Nucleus accumbens (tissue), 56 donors: ENCODE measurements around the gene MKI67.

Experiments used
- DNase-seq, 56 donors: peaks; one replicate each; lab custom pipeline; 2025; lab: John Stamatoyannopoulos, UW

The MKI67 gene

GRCh38 chr10:128056303-128057050 lies 69.7 kb downstream of the MKI67 start:
- DNase-seq: no peak

GRCh38 chr10:128055061-128055868 lies 71.0 kb downstream of the MKI67 start:
- DNase-seq: no peak

DNA sequence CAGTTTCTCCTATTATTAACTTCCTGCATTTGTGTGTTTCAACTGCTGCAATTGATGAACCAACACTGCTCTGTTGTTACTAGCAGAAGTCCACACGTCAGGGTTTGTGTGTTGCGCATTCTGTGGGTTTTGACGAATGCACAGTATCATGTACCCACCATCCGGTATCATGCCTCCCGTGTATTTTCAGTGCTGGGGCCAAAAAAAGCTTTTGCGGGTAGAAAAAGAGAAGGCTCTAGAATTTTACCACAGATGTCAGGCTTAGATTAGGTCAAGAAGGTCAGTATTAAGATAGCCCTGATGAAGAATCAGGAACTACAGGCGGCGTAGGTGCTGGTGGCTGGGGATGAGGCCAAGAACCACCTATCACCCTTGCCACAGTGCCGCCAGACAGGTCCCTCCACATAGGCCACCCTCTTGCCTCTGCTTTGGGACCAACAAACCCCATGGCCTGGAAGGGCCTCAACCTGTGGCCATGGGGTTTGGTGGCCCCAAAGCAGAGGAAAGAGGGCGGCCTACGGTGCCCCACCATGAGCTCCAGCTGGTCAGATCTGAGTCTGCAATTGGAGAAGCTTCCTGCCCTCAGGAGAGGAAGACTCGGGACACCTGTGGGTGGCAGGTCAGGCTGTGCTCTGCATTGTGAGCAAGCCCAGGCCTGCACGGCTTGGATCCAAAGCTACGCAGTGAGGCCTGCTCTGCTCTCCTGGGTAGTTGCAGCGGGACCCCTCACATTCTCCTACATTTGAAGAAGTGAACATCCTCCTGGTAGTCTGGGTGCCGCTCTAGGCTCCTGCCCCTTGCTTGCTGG lies 71.9 kb downstream of the MKI67 start:
- no peak for DNase-seq

- no peak for DNase-seq
Observed at GRCh38 chr10:128053356-128053755, 72.9 kb downstream of the MKI67 start.

- no peak for DNase-seq
Observed at GRCh38 chr10:128052696-128053095, 73.5 kb downstream of the MKI67 start.

- no peak for DNase-seq
Observed at GRCh38 chr10:128051548-128051947, 74.7 kb downstream of the MKI67 start.

- DNase-seq: peak in 1 of 56 donors; percentile 20
Observed at GRCh38 chr10:128050936-128051335, 75.3 kb downstream of the MKI67 start.

- DNase-seq: no peak
Observed at GRCh38 chr10:128050121-128050516, 76.1 kb downstream of the MKI67 start.

DNA sequence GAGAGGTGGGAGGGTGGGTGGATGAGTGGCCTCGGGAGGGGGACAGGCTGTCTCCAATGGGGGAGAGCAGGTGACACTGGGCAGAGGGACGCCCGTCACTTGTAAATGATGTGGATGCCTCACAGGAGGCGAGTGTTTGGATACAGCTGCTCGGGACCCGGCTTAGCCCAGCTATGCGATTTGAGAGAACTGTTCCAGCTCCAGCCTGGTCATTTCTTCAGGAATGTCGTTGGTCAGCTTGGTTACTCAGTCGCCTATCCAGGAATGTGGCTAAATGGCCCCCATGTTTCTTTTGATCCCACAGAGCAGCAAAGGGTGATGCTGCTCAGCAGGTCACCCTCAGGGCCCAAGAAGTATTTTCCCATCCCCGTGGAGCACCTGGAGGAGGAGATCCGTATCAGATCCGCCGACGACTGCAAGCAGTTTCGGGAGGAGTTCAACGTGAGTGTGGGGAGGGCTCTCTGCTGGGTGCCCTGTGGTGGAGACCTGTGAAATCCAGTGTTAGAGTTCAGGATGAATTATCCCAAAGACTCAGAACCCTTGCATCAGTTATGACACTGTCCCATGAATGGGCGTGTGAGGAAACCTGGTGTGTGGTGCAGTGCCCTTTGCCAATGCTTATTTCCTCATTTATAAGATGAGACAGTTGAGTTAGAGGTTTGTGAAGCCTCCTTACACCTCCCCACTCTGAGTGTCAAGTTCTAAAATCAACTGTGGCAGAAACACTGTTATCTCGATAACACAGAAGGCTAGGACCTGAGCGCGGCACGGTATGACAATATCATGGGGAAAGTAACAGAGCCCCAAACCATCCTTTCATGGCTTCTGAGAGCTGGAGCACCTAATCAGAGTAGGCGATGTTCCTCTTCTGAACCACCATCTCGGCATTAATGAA lies 76.8 kb downstream of the MKI67 start:
- no peak for DNase-seq

DNA sequence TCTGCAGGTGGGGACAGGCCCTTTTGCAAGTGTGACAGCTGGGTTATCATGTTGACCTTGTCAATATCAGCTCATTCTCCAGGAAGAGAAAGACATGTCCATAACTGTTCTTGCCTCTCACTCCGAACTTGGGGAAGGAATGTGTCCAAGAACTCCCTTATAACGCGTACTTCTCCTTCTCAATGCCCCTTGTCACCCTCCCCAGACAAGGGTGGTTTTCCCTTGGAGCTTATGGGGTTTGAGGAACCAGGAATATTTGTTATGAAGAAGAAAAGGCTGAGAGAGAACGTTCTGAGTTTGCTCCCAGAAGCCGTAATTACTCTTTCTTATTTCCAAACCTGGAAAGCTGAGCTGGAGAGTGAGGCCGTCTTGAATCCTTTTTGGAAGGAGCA lies 77.4 kb downstream of the MKI67 start:
- no peak for DNase-seq

DNA sequence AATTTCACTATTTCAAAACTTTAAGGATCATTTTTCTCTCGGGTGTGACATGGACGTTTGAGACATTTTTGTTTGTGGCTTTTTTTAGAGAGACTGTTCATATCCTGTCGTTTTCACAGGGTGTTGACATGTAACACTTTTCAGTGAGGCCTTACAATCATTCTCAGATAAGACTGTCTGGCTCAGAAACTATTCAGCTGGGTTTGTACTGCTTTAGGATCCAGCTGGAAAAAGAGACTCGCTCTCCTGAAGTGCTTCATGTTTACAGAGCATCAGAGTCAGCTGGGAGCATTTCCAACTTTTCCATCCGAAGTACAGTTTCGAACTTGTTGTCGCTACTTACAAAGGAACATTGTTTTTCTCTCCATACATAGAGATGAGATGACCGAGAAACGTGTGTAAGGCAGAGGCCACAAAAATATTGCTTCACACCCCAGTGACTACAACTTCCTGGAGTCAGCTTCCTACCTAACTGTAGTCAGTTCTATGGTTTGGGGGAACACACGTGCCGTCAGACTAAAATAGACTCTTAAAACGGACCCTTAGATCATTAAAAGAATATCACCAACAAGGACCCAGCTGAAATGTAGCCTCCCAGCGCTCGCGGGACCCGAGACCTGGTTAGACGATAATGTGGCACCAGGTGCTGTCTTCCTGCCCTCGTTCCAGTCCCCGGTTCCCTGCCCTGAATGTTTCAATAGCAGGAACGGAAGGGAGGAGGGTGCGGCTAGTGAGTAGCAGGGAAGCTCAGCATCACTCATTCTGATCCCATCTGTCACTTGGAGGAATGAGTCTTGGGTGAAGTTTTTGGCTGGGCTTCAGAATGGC lies 78.0 kb downstream of the MKI67 start:
- DNase-seq: no peak

DNA sequence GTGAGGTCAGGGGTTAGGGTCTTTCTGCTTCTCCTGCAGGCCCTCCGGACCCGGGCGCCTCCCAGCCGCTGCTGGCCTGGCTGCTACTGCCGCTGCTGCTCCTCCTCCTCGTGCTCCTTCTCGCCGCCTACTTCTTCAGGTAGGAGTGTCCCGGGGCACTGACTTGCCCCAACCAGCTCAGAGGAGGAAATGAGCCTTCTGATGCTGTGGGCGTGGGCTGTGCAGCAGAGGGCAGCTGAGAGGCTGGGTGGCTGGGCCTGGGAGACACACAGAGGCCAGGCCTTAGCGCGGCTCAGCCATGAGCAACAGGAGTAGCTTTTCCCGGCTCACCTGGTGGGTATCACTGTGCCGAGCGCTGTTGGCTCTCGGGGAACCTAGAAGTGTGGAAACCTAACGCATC lies 78.9 kb downstream of the MKI67 start:
- DNase-seq: peak in 12 of 56 donors; percentile 9 to 47 (median 24)

- DNase-seq: no peak
Observed at GRCh38 chr10:128046953-128047290, 79.3 kb downstream of the MKI67 start.
